Hepatocyte (in vitro differentiated cells): ENCODE measurements around the gene OSGEP. TPM values are rescaled to one million over a fixed set of nuclear protein-coding genes. Genes with fewer than 3 reads are reported as not detected.
"Not testable (repeated sequence)": the region's sequence is repeated elsewhere in the genome, so short reads cannot be mapped to it uniquely, and the experiment has no call there.

ENCODE experiments used
- DNase-seq: peaks from one replicate; pipeline ENCODE4 v3.0.0-alpha.2; 2016; ENCODE audit warnings: low spot score
- H2AFZ ChIP-seq: fragments of 200-600 bp; sonication (generic); 2 replicates; pipeline ENCODE4 v1.6.0; 2016; ENCODE audit warnings: antibody characterized with exemption, mild to moderate bottlenecking
- H3K27ac ChIP-seq: fragments of 200-600 bp; sonication (generic); 2 replicates; pipeline ENCODE4 v1.5.1; 2016; ENCODE audit warnings: mild to moderate bottlenecking
- H3K27me3 ChIP-seq: fragments of 200-600 bp; sonication (generic); 2 replicates; pipeline ENCODE4 v1.6.1; 2016
- H3K36me3 ChIP-seq: fragments of 200-600 bp; sonication (generic); replicated peaks from 2 replicates; pipeline ENCODE4 v1.5.1; 2016; ENCODE audit warnings: low read depth; ENCODE audit not compliant: insufficient read depth
- H3K4me1 ChIP-seq: fragments of 200-600 bp; sonication (generic); 2 replicates; pipeline ENCODE4 v1.5.1; 2016; ENCODE audit warnings: mild to moderate bottlenecking, moderate library complexity; ENCODE audit not compliant: insufficient read depth
- H3K4me2 ChIP-seq: fragments of 200-600 bp; sonication (generic); 2 replicates; pipeline ENCODE4 v1.6.0; 2016
- H3K4me3 ChIP-seq: fragments of 200-600 bp; sonication (generic); 2 replicates; pipeline ENCODE4 v1.5.1; 2016; ENCODE audit warnings: mild to moderate bottlenecking
- H3K79me2 ChIP-seq: fragments of 200-600 bp; sonication (generic); 2 replicates; pipeline ENCODE4 v1.6.0; 2017; ENCODE audit warnings: mild to moderate bottlenecking
- H3K9me2 ChIP-seq: fragments of 200-600 bp; sonication (generic); replicated peaks from 2 replicates; pipeline ENCODE4 v1.6.0; 2017; ENCODE audit warnings: mild to moderate bottlenecking; ENCODE audit not compliant: insufficient read depth
- H3K9me3 ChIP-seq: fragments of 200-600 bp; sonication (generic); 2 replicates; pipeline ENCODE4 v1.5.1; 2016; ENCODE audit warnings: low read depth, mild to moderate bottlenecking
- H4K20me1 ChIP-seq: fragments of 200-600 bp; sonication (generic); 2 replicates; pipeline ENCODE4 v1.6.0; 2016; ENCODE audit warnings: mild to moderate bottlenecking; ENCODE audit not compliant: insufficient read depth, poor library complexity, severe bottlenecking
- CTCF ChIP-seq: fragments of 200-600 bp; sonication (generic); IDR thresholded peaks from 2 replicates; pipeline ENCODE4 v1.5.1; 2016; ENCODE audit warnings: antibody characterized with exemption, mild to moderate bottlenecking; ENCODE audit not compliant: poor library complexity
- EZH2 ChIP-seq: fragments of 200-600 bp; sonication (generic); IDR thresholded peaks from 2 replicates; pipeline ENCODE4 v1.6.1; 2016; ENCODE audit warnings: antibody characterized with exemption, mild to moderate bottlenecking, borderline replicate concordance
- EZH2phosphoT487 ChIP-seq: fragments of 200-600 bp; sonication (generic); IDR thresholded peaks from one replicate; pipeline ENCODE4 v1.6.1; 2018; ENCODE audit warnings: antibody characterized with exemption, mild to moderate bottlenecking, low read depth, moderate library complexity; ENCODE audit not compliant: unreplicated experiment, severe bottlenecking
- WGBS: methylation state at CpG from one replicate; pipeline ENCODE4 v1.1.6; 2016; ENCODE audit warnings: low lambda C conversion rate; ENCODE audit errors: missing lambda C conversion rate; 5-methylcytosine and 5-hydroxymethylcytosine counted together
- polyA plus RNA-seq: library from polyadenylated mRNA; unstranded; fragments of >200 nt; fragmentation: Nextera tagmentation; extraction: Ambion mirVana; gene quantifications from 2 replicates; pipeline ENCODE4 v1.2.1, GENCODE V29; 2016
- total RNA-seq: library from RNA; depleted of rRNA; stranded (reverse); fragments of >200 nt; gene quantifications from 2 replicates; pipeline ENCODE4 v1.2.3, GENCODE V29; 2014

The OSGEP gene
- total and polyA plus RNA-seq, 2 experiments from 2014 or later: 36.2 to 60.1 TPM

GRCh38 chr14:20455355-20456300 is 1.0 kb upstream of the OSGEP start:
- H3K27me3 ChIP-seq: no peaks in the 10 kb centered on the region
- peaks cover 4% of the 10 kb centered on the region for H4K20me1 ChIP-seq
- TF ChIP-seq EZH2: no peak
- TF ChIP-seq EZH2phosphoT487: no peak
- TF ChIP-seq CTCF: no peak
- H3K9me2 ChIP-seq: no peaks in the 10 kb centered on the region
- WGBS: 1% methylated on average over 39 of the region's 39 CpGs
- peak; percentile 89 for DNase-seq
- H3K36me3 ChIP-seq: no peaks in the 10 kb centered on the region
- H2AFZ ChIP-seq: peak overlapping the region; percentile 72
- peaks cover 26% of the 10 kb centered on the region for H3K4me1 ChIP-seq
- H3K9me3 ChIP-seq: no peaks in the 10 kb centered on the region
- H3K4me3 ChIP-seq: peak overlapping the region; percentile 60
- peak overlapping the region; percentile 92 for H3K4me2 ChIP-seq
- peaks cover 63% of the 10 kb centered on the region for H3K79me2 ChIP-seq
- H3K27ac ChIP-seq: peak overlapping the region; percentile 96

- H3K27ac ChIP-seq, H3K4me3 ChIP-seq, H4K20me1 ChIP-seq, H2AFZ ChIP-seq, H3K9me2 ChIP-seq, H3K27me3 ChIP-seq, H3K36me3 ChIP-seq, H3K9me3 ChIP-seq, DNase-seq: not testable (repeated sequence)
- peak overlapping the region; percentile 70 for H3K4me2 ChIP-seq
- H3K79me2 ChIP-seq: peaks cover 36% of the 10 kb centered on the region
- 93% methylated on average over 8 of the region's 8 CpGs for WGBS
- H3K4me1 ChIP-seq: peaks cover 14% of the 10 kb centered on the region
These were observed 1.8 kb downstream of the OSGEP start for GRCh38 chr14:20452831-20453230.

- Histone ChIP-seq H3K36me3 (no peaks in the 10 kb centered on the region), H3K27me3 (no peaks in the 10 kb centered on the region), H4K20me1 (no peaks in the 10 kb centered on the region), H2AFZ (no peak overlapping the region), H3K9me2 (no peaks in the 10 kb centered on the region), H3K27ac (no peak overlapping the region), H3K4me1 (peaks cover 4% of the 10 kb centered on the region), H3K79me2 (no peaks in the 10 kb centered on the region), H3K9me3 (no peaks in the 10 kb centered on the region), H3K4me3 (no peak overlapping the region), H3K4me2 (no peak overlapping the region)
- 92% methylated on average over 5 of the region's 5 CpGs for WGBS
- no peak for DNase-seq
- TF ChIP-seq EZH2phosphoT487 (no peak), EZH2 (no peak), CTCF (no peak)
These were observed 7.7 kb downstream of the OSGEP start for GRCh38 chr14:20446889-20447288.

- H3K79me2 ChIP-seq, H4K20me1 ChIP-seq, H2AFZ ChIP-seq, H3K36me3 ChIP-seq, H3K9me3 ChIP-seq, H3K27me3 ChIP-seq, H3K9me2 ChIP-seq, H3K4me2 ChIP-seq, DNase-seq, H3K4me1 ChIP-seq, H3K4me3 ChIP-seq: not testable (repeated sequence)
- H3K27ac ChIP-seq: peak overlapping the region; percentile 46
- 58% methylated on average over 4 of the region's 4 CpGs for WGBS
These were observed 11.0 kb downstream of the OSGEP start for GRCh38 chr14:20443650-20444049.
